ENCODE results near the gene ATXN1. TPM values are rescaled to one million over a fixed set of nuclear protein-coding genes. Genes with fewer than 3 reads are reported as not detected.

ATXN1 gene
- total and polyA plus RNA-seq, 7 experiments from 2014 or later: 1.5 to 82.7 (median 42.4) TPM

GRCh38 chr6:16759646-16760515 lies 1.4 kb downstream of the ATXN1 start:
- peak overlapping the region; percentile 95 for H3K27ac ChIP-seq (ENCODE audit: low read depth, low read length)
- ATAC-seq (peak; percentile 36), DNase-seq (peak; percentile 42 to 83 (median 59))
- Mint-ChIP-seq H3K4me3 (peak overlapping the region; percentile 93 to 100 (median 96)), H3K4me1 (peaks cover 25 to 61% (median 42%) of the 10 kb centered on the region in 7 donors), H3K36me3 (peaks cover 0 to 16% (median 0%) of the 10 kb centered on the region in 5 donors), H3K27ac (peak overlapping the region; percentile 90 to 99 (median 96)), H3K27me3 (peaks cover 0 to 4% (median 0%) of the 10 kb centered on the region in 5 donors), H3K9me3 (peaks cover 0 to 5% (median 0%) of the 10 kb centered on the region in 11 donors)
- CTCF ChIA-PET: interaction anchor here (0.6 to 1.3 kb wide), 4 partner anchors 9 to 225 kb away, joined by 3 to 7 read pairs (median 4); no protein-coding TSS in a partner anchor
- H3K4me1 ChIP-seq (ENCODE audit: control insufficient read depth in 2 of 2, insufficient read depth in 2 of 2, low read length in 2 of 2): peaks cover 7 to 28% of the 10 kb centered on the region in 2 donors
- H3K27me3 ChIP-seq (ENCODE audit: control insufficient read depth in 2 of 2, insufficient read depth in 2 of 2, low read length in 2 of 2): no peaks in the 10 kb centered on the region
- peak overlapping the region; percentile 62 for H3K4me3 ChIP-seq (ENCODE audit: low read length)
- intact Hi-C loops (cut with micrococcal nuclease): loop anchor here (1.0 to 10.0 kb wide), 19 partner anchors 29 to 1627 kb away; partner anchors contain the start of genes DTNBP1 (in 2 of the 2), FAM8A1 (in 1 of the 2), JARID2 (in 1 of the 2) and KDM1B (in 1 of the 2)
- H3K36me3 ChIP-seq (ENCODE audit: control insufficient read depth in 2 of 3, insufficient read depth in 3 of 3, low read length in 3 of 3): peaks cover 0 to 6% (median 0%) of the 10 kb centered on the region in 3 experiments
- no peaks in the 10 kb centered on the region for H3K9me3 ChIP-seq (ENCODE audit: control insufficient read depth in 2 of 3, low read length in 3 of 3)
- POLR2A ChIA-PET: interaction anchor here (0.9 kb wide), 1 partner anchor 428 kb away, joined by 4 read pairs; no protein-coding TSS in a partner anchor

DNA sequence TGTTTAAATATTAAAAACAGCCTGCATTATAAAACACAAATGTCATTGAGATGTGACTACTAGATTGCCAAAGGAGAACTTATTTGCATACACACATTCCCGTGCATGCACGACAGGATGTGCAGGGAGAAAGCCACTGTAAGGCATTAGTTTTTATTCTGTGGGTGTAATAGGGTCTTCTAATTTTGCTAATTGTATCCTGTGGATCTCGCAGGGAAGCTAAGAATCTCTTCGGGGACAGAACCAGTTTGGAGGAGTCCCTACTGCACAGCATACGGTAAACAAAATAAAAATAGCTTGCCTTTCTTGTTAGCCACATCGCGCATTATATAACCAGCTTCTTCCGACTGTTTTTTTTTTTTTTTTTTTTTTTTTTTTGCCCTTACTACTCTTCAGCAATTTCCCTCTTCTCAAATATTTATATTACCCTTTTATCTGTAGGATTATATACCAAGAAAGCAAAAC lies 2.0 kb downstream of the ATXN1 start:
- H3K4me3 ChIP-seq (ENCODE audit: low read length): peak overlapping the region; percentile 62
- ChIA-PET CTCF (interaction anchor here (0.6 to 1.6 kb wide), 8 partner anchors 10 to 225 kb away, joined by 3 to 10 read pairs (median 4); no protein-coding TSS in a partner anchor), POLR2A (interaction anchor here (0.5 to 1.8 kb wide), 5 partner anchors 10 to 1446 kb away, joined by 3 to 7 read pairs (median 4); no protein-coding TSS in a partner anchor)
- Mint-ChIP-seq H3K27me3 (peaks cover 0 to 4% (median 0%) of the 10 kb centered on the region in 5 donors), H3K9me3 (peaks cover 0 to 5% (median 0%) of the 10 kb centered on the region in 11 donors), H3K36me3 (peaks cover 0 to 15% (median 0%) of the 10 kb centered on the region in 5 donors), H3K4me1 (peaks cover 26 to 61% (median 37%) of the 10 kb centered on the region in 7 donors), H3K27ac (peak overlapping the region; percentile 90 to 99 (median 96)), H3K4me3 (peak overlapping the region; percentile 93 to 100 (median 96))
- H3K9me3 ChIP-seq (ENCODE audit: control insufficient read depth in 2 of 3, low read length in 3 of 3): no peaks in the 10 kb centered on the region
- no peaks in the 10 kb centered on the region for H3K27me3 ChIP-seq (ENCODE audit: control insufficient read depth in 2 of 2, insufficient read depth in 2 of 2, low read length in 2 of 2)
- ATAC-seq: no peak
- DNase-seq: peak in 2 of 9 donors; percentile 13 to 31
- intact Hi-C loops (cut with micrococcal nuclease): loop anchor here in 1 of 2 donors (1.0 kb wide), 1 partner anchor 28 kb away; no protein-coding TSS in a partner anchor
- H3K27ac ChIP-seq (ENCODE audit: low read depth, low read length): peak overlapping the region; percentile 95
- peaks cover 7 to 21% of the 10 kb centered on the region in 2 donors for H3K4me1 ChIP-seq (ENCODE audit: control insufficient read depth in 2 of 2, insufficient read depth in 2 of 2, low read length in 2 of 2)
- H3K36me3 ChIP-seq (ENCODE audit: control insufficient read depth in 2 of 3, insufficient read depth in 3 of 3, low read length in 3 of 3): peaks cover 0 to 6% (median 0%) of the 10 kb centered on the region in 3 experiments

- ChIA-PET CTCF (interaction anchor here (0.9 to 1.6 kb wide), 5 partner anchors 9 to 19 kb away, joined by 3 to 10 read pairs (median 5); no protein-coding TSS in a partner anchor), POLR2A (interaction anchor here (0.5 to 1.8 kb wide), 5 partner anchors 11 to 1447 kb away, joined by 3 to 7 read pairs (median 3); no protein-coding TSS in a partner anchor)
- Histone ChIP-seq H3K4me1 (ENCODE audit: control insufficient read depth in 2 of 2, insufficient read depth in 2 of 2, low read length in 2 of 2) (peaks cover 1 to 13% of the 10 kb centered on the region in 2 donors), H3K27ac (ENCODE audit: low read depth, low read length) (peak overlapping the region; percentile 95), H3K27me3 (ENCODE audit: control insufficient read depth in 2 of 2, insufficient read depth in 2 of 2, low read length in 2 of 2) (no peaks in the 10 kb centered on the region), H3K4me3 (ENCODE audit: low read length) (no peak overlapping the region), H3K9me3 (ENCODE audit: control insufficient read depth in 2 of 3, low read length in 3 of 3) (no peaks in the 10 kb centered on the region), H3K36me3 (ENCODE audit: control insufficient read depth in 2 of 3, insufficient read depth in 3 of 3, low read length in 3 of 3) (peaks cover 0 to 6% (median 0%) of the 10 kb centered on the region in 3 experiments)
- intact Hi-C loops (cut with micrococcal nuclease): no loop called here
- Mint-ChIP-seq H3K27me3 (peaks cover 0 to 4% (median 0%) of the 10 kb centered on the region in 5 donors), H3K27ac (peak overlapping the region; percentile 90 to 99 (median 96)), H3K4me1 (peaks cover 22 to 57% (median 30%) of the 10 kb centered on the region in 7 donors), H3K36me3 (peaks cover 0 to 19% (median 0%) of the 10 kb centered on the region in 5 donors), H3K9me3 (peaks cover 0 to 5% (median 0%) of the 10 kb centered on the region in 11 donors), H3K4me3 (peak overlapping the region; percentile 55 to 100 (median 96))
- DNase-seq (peak in 2 of 9 donors; percentile 9 to 16), ATAC-seq (no peak)
These were observed 2.9 kb downstream of the ATXN1 start for GRCh38 chr6:16758163-16758975.

DNA sequence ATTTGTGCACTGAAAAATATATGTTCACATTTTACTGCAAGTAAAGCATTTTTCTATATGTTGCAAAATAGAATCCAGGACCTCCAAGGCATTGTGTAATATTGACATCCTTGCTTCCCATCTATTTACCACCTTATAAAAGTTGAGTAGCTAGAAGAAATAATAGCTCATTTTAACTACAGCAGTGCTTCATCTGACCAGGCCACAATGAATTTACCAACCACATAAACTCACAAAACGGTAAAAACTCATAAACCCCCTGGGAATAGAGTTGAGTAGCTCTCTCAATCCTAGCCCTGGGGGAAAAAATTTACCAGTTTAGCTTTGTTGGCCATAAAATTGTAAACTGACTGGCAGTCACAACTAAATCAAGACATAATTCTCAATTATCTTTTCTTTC lies 3.9 kb downstream of the ATXN1 start:
- H3K36me3 ChIP-seq (ENCODE audit: control insufficient read depth in 2 of 3, insufficient read depth in 3 of 3, low read length in 3 of 3): peaks cover 0 to 6% (median 0%) of the 10 kb centered on the region in 3 experiments
- ATAC-seq (no peak), DNase-seq (no peak)
- H3K9me3 ChIP-seq (ENCODE audit: control insufficient read depth in 2 of 3, low read length in 3 of 3): no peaks in the 10 kb centered on the region
- Mint-ChIP-seq H3K4me1 (peaks cover 13 to 59% (median 22%) of the 10 kb centered on the region in 7 donors), H3K4me3 (peak overlapping the region in 1 of 10 donors; percentile 14), H3K9me3 (peaks cover 0 to 5% (median 0%) of the 10 kb centered on the region in 11 donors), H3K36me3 (peaks cover 0 to 26% (median 3%) of the 10 kb centered on the region in 5 donors), H3K27me3 (peaks cover 0 to 4% (median 0%) of the 10 kb centered on the region in 5 donors), H3K27ac (peak overlapping the region in 2 of 9 donors; percentile 95)
- no peak overlapping the region for H3K27ac ChIP-seq (ENCODE audit: low read depth, low read length)
- H3K4me1 ChIP-seq (ENCODE audit: control insufficient read depth in 2 of 2, insufficient read depth in 2 of 2, low read length in 2 of 2): peaks cover 0 to 13% of the 10 kb centered on the region in 2 donors
- intact Hi-C loops (cut with micrococcal nuclease): no loop called here
- H3K27me3 ChIP-seq (ENCODE audit: control insufficient read depth in 2 of 2, insufficient read depth in 2 of 2, low read length in 2 of 2): no peaks in the 10 kb centered on the region
- no peak overlapping the region for H3K4me3 ChIP-seq (ENCODE audit: low read length)
- CTCF ChIA-PET: no interaction called here
- POLR2A ChIA-PET: interaction anchor here (0.8 to 1.2 kb wide), 2 partner anchors 10 to 13 kb away, joined by 3 read pairs; no protein-coding TSS in a partner anchor

- intact Hi-C loops (cut with micrococcal nuclease): no loop called here
- Mint-ChIP-seq H3K4me1 (peaks cover 13 to 60% (median 22%) of the 10 kb centered on the region in 7 donors), H3K27ac (peak overlapping the region in 1 of 9 donors; percentile 12), H3K36me3 (peaks cover 0 to 27% (median 4%) of the 10 kb centered on the region in 5 donors), H3K9me3 (peaks cover 0 to 3% (median 0%) of the 10 kb centered on the region in 11 donors), H3K4me3 (no peak overlapping the region), H3K27me3 (peaks cover 0 to 4% (median 0%) of the 10 kb centered on the region in 5 donors)
- H3K36me3 ChIP-seq (ENCODE audit: control insufficient read depth in 2 of 3, insufficient read depth in 3 of 3, low read length in 3 of 3): peaks cover 0 to 6% (median 0%) of the 10 kb centered on the region in 3 experiments
- no peak for DNase-seq
- ChIA-PET POLR2A (no interaction called here), CTCF (no interaction called here)
- peaks cover 0 to 13% of the 10 kb centered on the region in 2 donors for H3K4me1 ChIP-seq (ENCODE audit: control insufficient read depth in 2 of 2, insufficient read depth in 2 of 2, low read length in 2 of 2)
- no peak overlapping the region for H3K27ac ChIP-seq (ENCODE audit: low read depth, low read length)
- no peaks in the 10 kb centered on the region for H3K9me3 ChIP-seq (ENCODE audit: control insufficient read depth in 2 of 3, low read length in 3 of 3)
- no peak overlapping the region for H3K4me3 ChIP-seq (ENCODE audit: low read length)
- no peaks in the 10 kb centered on the region for H3K27me3 ChIP-seq (ENCODE audit: control insufficient read depth in 2 of 2, insufficient read depth in 2 of 2, low read length in 2 of 2)
- ATAC-seq: no peak
These were observed 4.5 kb downstream of the ATXN1 start for GRCh38 chr6:16756660-16757255.
